ENCODE data around the gene E2F3.
"Not testable (repeated sequence)": the region's sequence is repeated elsewhere in the genome, so short reads cannot be mapped to it uniquely, and the experiment has no call there.

Gene E2F3

GRCh38 chr6:20472748-20473147 lies 71.1 kb downstream of the E2F3 start:
- no peak for DNase-seq

DNA sequence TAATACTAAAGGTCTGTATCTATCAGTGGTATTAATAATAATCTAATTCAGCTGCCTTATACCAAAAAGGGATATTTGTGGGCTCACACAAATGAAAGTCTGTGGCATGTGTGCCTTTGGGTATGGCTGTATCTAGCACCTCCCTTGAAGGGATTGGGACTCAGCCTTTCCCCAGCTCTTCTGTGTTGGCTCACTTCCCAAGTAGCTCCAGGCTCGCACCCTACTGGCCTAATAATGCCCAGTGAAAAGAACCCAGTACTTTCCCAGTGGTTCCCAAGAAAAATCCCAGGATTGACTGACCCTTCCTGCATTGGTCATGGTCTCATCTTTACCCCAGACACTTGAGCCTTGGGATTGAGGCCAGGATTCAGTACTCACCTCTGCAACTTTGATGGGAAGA lies 71.8 kb downstream of the E2F3 start:
- DNase-seq, result no peak

DNA sequence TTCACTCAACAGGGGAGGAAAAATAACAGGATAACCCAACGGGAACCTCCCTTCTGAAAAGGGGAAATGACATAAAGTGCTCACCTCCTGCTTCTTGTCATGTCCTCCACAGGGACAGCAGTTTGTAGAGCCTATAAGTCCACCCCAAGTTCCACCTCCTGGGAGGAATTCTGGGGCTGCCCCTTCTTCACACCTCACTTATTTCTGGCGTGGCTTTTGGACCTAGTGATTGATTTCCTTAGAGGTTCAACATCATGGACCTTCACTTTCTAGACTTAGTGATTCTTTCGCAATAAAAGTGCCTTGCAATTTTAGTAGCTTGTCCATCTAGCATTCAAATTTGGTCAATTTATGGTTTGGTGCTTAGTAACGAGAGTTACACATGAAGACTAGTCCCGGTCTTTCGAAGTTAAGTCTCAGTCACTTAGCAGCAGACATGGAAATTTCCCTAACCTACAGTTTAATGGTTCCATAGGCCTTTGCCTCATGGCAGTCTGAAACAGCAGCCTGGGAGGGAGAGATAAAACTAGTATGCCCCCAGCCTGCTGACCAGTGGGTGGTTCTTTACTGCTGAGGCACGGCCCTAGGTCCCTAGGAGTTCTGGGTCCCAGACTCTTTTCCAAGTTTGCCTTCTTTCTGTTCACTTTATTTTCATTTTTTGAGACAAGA lies 73.3 kb downstream of the E2F3 start:
- DNase-seq, result no peak

DNA sequence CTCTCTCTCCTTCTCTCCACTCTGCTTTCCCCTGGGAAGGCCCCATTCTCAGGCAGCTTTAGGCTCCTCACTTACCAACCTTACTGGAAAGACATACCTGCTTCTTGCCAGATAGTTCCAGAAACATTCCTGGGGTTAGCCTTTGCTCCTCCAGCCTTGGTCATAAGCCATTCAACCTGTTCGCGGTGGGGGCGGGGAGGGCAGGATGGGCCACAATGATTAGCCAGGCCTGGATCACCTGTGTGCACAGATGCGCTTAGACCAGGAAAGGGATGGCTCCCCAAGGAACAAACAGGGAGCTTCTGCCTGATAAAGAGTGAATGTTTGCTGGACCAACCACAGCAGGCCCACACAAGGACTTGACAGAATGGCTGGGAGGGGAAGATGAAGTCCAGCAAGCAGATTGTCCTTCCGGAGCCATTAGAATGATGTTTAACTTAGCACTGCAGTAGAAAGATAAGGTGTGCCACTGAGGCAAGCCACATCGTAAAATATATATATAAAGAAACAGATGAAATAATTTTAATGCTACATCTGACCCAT lies 74.9 kb downstream of the E2F3 start:
- no peak for DNase-seq

DNA sequence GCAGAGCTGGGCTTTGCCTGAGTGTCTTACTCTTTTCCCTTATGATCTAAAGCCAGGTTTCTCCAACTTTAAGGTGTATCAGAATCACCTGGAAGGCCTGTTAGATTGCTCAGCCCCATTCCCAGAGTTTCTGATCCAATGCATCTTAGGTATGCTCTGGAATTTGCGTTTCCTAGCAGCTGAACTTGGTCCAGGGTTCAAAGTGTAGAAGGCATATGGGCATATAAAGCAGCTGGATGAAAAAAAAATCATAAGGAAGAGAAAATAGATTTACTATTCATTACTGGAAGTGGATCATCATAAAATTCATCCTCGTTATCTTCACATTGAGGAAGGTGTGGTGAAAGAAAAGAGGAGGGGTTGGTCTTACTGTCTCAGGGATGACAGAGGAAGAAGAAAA lies 75.8 kb downstream of the E2F3 start:
- DNase-seq, result no peak

DNA sequence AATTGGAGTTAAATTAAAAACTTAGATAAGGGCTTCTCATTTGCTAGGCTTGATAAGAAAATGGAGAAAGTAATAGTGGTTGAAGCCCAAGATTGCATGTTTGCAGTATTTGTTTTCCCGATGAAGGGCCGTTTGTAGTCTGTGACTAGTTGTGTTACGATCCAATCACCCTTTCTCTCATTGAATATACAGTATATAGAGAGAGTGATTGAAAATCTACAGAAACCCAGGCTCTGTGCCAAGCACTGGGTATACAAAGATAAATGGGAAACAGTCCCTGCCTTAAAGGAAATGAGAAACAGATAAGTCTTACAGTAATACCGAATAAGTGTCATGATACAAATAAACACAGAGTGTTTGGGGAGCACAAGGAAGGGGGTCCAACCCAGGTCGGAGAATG lies 77.4 kb downstream of the E2F3 start:
- DNase-seq, result no peak

DNA sequence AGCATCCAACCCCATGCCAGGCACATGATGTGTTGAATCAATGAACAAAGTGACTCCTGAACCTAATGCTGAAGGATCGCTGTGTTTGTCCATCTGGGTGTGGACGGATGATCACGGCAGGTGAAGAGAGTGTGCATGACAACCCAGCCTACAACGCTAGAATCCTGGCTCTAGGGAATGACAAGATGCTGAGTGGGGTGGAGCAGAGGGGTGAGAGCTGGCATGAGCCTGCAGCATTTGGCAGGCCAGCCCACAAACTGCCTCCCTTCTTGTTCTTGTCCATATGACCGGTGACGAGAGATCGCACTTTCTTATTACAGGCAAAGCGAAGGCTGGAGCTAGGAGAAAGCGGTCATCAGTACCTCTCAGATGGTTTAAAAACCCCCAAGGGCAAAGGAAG lies 77.8 kb downstream of the E2F3 start:
- no peak for DNase-seq

GRCh38 chr6:20481281-20481680 lies 79.6 kb downstream of the E2F3 start:
- no peak for DNase-seq

GRCh38 chr6:20483887-20484497 lies 82.3 kb downstream of the E2F3 start:
- peak; percentile 62 for DNase-seq

DNA sequence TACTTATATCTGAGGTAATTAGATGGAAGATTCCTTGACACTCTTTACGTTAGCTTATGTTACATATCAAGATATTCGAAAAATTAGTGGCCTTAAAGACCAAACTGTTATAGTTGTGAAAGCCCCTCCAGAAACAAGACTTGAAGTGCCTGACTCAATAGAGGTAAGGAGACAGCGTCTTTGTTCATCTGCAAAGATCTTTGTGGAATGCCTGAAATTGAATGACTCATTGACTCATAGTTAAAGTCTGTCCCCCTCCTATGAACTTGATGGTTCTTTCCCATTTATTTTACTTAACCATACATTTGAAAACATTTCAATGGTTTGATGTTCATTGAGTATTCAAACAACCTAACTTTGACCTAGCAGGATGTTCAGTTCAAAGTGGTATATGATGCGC lies 85.0 kb downstream of the E2F3 start:
- DNase-seq, result no peak

GRCh38 chr6:20487669-20488375 lies 86.1 kb downstream of the E2F3 start:
- no peak for DNase-seq

DNA sequence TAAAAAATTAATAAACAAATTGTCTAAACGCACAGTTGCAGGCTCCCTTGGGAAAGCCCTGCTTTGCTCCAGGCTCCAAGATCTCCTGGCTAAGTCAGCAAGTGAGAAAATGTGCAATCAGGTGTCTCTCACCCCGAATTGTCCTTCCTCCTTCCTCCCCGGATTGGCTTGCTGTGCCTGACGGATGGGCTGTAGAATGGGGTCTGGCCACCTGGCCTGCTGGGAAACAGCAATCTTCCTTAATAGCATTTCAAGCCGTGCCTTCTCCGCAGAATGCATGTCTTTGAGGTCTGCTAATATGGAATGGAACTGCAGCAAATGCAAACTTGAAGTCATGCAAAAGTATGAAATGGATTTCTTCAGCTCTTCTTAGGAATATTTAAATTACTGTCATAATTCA lies 88.9 kb downstream of the E2F3 start:
- no peak for DNase-seq

DNA sequence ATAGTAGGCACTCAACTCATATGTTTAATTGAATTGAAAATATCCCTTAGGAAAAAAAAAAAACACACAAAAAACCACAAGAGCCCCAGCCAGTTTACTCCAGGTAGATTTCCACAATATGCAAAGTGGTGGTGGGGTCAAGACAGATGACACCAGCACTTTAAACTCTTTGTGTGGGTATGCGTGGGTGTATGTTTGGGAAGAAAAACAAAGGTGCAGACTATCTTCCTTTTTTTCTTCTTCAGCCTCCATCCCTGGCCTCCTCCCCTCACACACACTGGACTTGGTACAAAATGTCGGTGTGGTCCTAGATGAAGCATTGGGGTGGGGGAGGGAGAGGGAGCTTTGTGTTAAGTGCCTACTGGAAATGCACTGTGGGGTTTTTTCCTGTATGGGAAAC lies 90.4 kb downstream of the E2F3 start:
- no peak for DNase-seq

GRCh38 chr6:20497216-20498040 lies 95.7 kb downstream of the E2F3 start:
- DNase-seq, result peak; percentile 58

- DNase-seq, result peak; percentile 77
Observed at GRCh38 chr6:20498041-20498385, 96.3 kb downstream of the E2F3 start.

GRCh38 chr6:20509212-20509611 lies 107.5 kb downstream of the E2F3 start:
- no peak for DNase-seq

DNA sequence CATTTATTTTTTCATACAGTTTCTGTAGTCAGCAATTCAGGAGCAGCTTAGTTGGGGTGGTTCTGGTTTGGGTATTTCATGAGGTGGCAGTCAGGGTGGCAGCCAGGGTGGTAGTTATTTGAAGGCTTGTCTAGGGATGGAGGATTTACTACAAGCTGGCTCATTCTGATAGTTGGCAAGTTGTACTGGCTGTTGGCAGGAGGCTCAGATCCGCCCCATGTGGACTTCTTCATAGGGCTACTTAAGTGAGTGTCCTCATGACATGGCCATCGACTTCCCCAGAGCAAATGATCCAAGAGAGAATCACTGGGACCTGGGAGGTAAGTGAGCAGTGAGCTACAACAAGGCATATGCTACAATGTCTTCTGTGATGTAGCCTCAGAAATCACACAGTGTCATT lies 110.2 kb downstream of the E2F3 start:
- no peak for DNase-seq

GRCh38 chr6:20525208-20525607 lies 123.5 kb downstream of the E2F3 start:
- DNase-seq, result not testable (repeated sequence)

DNA sequence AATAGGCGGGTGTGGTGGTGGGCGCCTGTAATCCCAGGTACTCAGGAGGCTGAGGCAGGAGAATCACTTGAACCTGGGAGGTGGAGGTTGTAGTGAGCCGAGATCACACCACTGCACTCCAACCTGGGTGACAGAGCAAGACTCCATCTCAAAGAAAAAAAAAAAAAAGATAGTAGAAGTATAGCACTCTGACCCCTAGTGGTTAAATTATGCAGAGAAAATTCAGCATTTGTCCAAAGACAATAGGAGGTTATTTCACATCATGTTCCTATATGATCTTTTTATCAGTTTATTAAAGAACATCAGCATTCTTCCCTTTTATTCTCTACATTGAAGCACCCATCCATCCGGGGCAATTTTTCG lies 127.4 kb downstream of the E2F3 start:
- peak; percentile 66 for DNase-seq

- DNase-seq, result no peak
Observed at GRCh38 chr6:20532881-20533280, 131.2 kb downstream of the E2F3 start.

DNA sequence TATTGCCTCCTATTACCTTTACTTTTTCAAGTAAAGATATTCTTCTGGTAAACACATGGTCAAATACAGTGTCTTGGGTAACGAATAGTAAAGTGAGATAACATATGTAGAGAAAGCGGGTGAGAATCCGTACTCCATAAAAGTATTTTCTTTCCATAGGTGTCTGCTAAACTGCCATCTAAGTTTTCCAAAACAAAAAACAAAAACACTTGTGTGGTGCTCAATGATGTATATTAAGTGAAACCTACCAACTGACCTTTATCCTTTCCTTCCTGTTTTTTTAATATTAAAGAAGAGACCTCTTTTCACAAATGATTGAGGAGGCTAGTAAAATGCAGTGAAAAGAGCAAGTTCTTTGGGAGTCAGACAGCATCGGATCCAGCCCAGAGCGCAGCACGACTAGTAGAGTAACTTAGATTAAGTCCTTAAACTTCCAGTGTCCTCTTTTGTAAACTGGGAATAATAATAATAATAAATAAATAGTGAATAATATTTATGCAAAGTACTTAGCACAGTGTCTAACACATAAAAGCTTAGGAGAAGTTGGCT lies 132.1 kb downstream of the E2F3 start:
- peak; percentile 29 for DNase-seq

DNA sequence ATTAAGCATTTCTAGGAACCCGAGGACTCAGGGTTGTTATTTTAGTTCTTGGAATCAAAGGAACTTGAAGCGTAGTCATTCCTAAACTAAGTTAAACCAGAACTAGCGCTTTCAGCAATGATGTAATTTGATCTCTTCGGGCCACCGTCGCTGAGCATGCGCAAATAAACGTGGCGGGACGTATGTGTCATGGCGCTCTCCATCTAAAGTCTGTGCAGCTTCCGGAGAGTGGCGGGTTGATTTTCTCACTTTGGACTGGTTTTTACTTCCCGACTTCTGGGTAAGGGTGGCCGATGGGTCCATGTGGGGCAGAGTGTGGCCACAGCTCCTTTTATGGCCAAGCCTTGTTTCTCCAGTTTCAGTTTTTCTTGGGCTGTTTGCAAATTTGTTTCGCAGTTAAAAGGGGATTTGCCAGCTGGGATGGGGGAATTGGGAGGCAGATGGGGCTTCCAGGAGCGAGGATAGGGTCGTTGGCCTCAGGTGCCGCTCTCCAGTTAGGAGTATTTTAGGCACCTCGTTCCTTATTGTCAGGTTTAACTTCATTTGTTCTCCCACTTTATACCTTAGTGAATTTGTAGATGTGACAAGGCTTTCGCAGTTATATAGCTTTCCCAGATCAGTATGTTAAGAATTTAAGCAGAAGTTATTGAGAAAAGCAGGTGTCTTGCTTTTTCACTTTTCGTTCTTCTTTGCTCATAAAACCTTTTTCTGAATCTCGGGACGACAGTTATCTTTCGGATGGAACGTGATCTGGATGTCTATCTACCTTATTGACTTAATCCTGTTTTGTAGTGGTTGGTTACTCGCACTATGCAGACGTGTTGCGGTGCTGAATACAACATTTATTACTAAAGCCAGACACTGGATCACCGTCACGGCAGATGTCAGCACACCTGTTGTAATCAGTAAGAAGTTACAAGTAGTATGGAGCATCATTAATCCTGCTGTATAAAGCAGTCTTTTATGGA lies 132.9 kb downstream of the E2F3 start, which contains the start of gene CDKAL1:
Gene CDKAL1, plus strand, starts transcription at position 163 of the 968 bp plus-strand sequence. CDS start 11,894 bp downstream, outside the sequence.
- DNase-seq, result peak; percentile 95
